KOPT-K1 (cell line): ENCODE data around the gene ARHGAP30.
"Not testable (repeated sequence)": the region's sequence is repeated elsewhere in the genome, so short reads cannot be mapped to it uniquely, and the experiment has no call there.

Experiments
- H3K27ac ChIP-seq: fragments of 200-600 bp; sonication (generic); 2 replicates; pipeline ENCODE4 v1.5.1; 2016; ENCODE audit warnings: antibody characterized with exemption, mild to moderate bottlenecking, low read depth, low read length; ENCODE audit not compliant: poor library complexity, severe bottlenecking
- H3K36me3 ChIP-seq: fragments of 200-600 bp; sonication (generic); 2 replicates; pipeline ENCODE4 v1.5.1; 2017; ENCODE audit warnings: antibody characterized with exemption, mild to moderate bottlenecking, low read length, moderate library complexity; ENCODE audit not compliant: insufficient read depth
- H3K9me3 ChIP-seq: fragments of 200-600 bp; sonication (generic); 2 replicates; pipeline ENCODE4 v1.5.1; 2017; ENCODE audit warnings: antibody characterized with exemption, low read length, mild to moderate bottlenecking; ENCODE audit not compliant: insufficient read depth, poor library complexity, severe bottlenecking

Gene ARHGAP30

DNA sequence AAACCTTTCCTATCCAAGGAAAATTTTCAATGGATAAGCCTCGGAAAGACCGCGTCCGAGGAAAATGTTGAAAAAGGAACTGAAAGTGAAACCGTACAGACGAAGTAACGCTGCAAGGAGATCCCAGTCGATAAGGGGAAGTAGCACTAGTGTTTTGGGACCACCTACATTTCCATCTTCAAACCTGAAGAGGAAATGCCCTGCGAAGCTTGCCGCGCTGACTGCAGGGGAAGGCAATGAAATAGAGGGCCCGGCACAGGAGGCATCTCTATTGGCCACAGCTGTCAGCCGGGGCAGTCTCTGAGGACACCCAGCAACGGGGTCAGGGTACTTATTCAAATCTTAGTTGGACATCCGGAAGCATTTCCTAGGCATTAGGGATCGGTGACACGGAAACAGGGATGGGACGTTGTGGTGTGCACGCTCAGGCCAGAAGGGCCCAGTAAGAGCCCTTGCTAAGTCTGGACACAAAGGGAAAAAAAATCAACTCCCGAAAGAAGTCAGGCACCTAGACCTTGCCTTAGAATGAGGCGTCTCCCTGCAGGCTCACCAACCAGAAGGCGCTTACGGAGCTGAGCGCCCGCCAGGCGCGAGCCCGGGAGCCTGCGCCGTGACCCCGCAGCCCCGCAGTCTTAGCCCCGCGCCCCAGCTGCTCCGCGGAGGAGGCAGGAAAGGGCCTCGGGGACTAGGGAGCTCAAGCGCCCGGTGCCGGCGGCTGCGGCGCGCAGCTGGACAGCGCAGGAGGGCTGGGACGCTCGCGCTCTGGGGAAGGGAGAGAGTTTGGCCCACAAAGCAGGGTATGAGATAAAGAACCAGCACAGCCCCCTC lies 24.6 kb downstream of the ARHGAP30 start:
- H3K27ac ChIP-seq, result peak overlapping the region; percentile 97
- H3K9me3 ChIP-seq, result no peaks in the 10 kb centered on the region
- H3K36me3 ChIP-seq, result peaks cover 66% of the 10 kb centered on the region

DNA sequence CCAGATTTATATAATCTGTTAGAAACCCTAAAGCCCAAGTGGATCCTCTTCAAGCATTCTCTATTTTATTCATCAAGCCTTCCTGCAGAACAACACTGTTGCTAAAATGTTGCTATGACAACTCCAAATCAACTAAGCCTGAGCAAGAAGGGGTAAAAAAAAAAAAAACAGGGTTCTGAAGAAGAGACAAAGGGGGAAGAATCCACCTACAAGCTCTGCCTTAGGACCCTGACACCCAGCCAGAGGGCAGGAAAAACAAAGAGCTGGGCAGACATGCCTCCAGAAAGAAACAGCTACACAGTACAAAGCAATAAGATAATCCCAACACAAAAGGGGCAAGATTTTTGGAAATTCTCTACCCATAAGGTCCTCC lies 25.2 kb downstream of the ARHGAP30 start:
- Histone ChIP-seq H3K36me3 (peaks cover 66% of the 10 kb centered on the region), H3K9me3 (no peaks in the 10 kb centered on the region), H3K27ac (peak overlapping the region; percentile 97)

DNA sequence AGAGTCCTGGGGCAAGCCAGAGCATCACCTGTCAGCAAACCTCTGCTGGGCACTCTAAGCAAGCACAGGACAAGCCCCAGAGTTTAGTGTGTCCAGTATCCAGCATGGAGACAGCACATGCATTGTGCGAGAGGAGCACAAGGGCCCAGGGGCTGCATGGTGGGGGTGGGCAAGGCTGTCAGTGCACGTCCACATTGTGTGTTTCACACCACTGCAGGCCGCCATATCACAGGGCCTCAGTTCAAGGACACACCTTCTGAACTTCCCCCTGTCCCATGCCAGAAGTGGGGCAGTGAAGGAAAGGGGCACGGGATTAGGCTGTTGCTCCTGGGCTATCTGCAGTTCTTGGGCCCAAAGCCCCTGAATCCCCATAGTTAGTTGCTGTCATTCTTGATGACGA lies 30.1 kb downstream of the ARHGAP30 start:
- peak overlapping the region; percentile 69 for H3K27ac ChIP-seq

DNA sequence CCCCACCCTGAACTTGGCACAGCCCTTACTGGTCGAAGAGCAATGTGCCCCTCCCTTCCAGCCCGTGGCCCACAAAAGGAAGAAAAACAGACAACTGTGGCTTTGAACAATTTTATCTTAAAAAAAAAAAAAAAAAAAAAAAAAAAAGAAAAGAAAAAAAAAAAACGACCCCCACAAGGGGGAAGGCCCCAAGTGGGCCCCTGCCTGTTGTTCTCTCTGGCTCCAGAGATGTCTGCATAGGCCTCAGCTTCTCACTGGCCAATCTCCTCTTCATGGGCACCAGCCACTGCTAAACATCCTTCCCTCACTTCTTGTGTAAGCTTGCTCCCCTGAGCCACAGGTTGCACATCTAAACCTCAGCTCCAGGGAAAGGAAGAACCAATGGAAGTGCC lies 30.5 kb downstream of the ARHGAP30 start:
- H3K36me3 ChIP-seq, result peaks cover 50% of the 10 kb centered on the region
- H3K27ac ChIP-seq, result peak overlapping the region; percentile 69
- no peaks in the 10 kb centered on the region for H3K9me3 ChIP-seq

More for the DNA sequence above, 30.1 kb downstream of the ARHGAP30 start:
- Histone ChIP-seq H3K9me3 (no peaks in the 10 kb centered on the region), H3K36me3 (peaks cover 50% of the 10 kb centered on the region)

DNA sequence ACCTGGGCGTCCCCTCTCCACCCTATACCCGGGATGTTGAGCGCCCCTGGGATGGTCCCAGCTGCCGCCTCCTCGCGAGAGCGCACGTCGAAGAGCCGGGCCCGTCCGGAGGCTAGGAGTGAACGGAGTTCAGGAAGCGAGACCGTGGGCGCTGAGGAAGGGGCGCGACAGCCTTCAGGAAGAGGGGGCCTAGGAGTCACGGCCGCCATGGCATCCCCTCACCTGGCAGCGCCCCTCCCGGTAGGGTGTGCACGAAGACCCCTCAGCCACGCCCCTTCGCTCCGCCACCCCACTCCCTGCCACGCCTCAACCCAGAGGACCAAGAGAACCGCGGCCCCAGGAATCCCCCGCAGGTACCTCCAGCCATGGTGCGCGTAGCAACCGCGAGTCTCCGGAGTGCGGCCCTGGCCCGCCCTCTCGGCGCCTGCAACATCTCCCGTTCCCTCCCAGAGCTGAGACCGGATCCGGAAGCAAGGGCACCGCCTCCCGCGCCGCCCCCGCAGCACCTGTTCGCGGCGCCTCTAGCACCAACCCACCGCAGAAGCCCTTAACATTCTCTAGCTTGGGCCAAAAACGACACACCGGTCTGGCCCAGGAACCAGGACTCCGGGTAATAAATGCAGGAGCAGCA lies 31.1 kb downstream of the ARHGAP30 start, which contains the start of gene TSTD1:
TSTD1 (minus strand) TSS at position 442 of the 631 bp plus-strand sequence; CDS start at position 367, 75 bp downstream.
- peak within 1 kb of the TSS; percentile 69 for H3K27ac ChIP-seq
- no peaks in the 10 kb centered on the region for H3K9me3 ChIP-seq
- H3K36me3 ChIP-seq, result peaks cover 50% of the 10 kb centered on the region

DNA sequence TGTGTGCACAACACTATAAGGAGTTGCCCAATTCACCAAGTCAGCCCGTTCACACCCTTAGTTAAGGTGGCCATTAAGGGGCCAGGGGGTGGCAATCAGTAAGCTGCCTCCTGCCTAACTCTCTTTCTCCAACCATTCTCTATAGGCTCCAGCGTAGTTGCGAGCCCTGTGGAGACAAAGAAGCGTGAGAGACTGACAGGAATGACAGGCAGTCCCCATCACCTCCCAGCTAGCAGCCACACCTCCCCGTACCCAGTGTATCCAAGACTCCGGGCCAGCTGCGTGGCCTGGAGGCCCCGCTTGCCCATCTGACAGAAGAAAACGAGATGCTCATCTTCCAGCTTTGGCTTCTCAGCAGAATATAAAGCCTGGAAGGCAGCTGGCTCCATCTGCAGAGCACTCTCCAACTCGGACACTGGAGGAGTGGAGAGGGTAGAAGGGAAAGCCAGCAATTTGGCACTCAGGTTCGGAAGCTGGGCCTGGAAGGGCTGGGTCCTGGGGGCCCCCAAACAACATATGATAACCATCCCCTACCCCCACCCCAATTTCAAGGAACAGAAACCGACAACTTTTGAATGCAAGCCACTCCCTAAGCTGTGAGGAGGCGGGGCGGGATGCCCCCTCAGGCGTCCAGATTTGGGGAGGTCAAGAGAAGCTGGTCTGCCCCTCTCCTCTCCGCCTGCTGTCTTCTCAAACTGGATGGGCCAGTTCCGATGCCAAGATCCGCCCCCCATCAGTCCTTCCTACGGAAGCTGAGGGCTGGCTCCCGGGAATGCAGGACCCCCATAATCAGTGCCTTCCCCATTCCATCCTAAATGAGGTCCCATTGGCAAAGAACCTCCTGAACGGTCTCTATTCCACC lies 31.8 kb downstream of the ARHGAP30 start:
- peaks cover 43% of the 10 kb centered on the region for H3K36me3 ChIP-seq
- peak overlapping the region; percentile 69 for H3K27ac ChIP-seq
- no peaks in the 10 kb centered on the region for H3K9me3 ChIP-seq

DNA sequence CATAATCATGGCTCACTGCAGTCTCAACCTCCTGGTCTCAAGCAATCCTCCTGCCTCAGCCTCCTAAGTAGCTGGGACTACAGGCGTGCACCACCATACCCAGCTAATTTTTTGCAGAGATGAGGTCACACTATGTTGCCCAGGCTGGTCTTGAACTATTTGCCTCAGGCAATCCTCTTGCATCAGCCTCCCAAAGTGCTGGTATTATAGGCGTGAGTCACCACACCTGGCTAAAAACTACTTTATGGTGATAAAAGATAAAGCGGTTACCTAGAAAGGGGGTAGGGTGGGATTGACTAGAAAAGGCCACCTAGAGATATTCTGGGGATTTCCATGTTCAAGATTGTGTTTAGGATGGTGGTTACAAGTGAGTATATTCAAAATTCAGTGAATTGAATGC lies 35.9 kb downstream of the ARHGAP30 start:
- Histone ChIP-seq H3K27ac (no peak overlapping the region), H3K36me3 (peaks cover 6% of the 10 kb centered on the region; the same call in 1 of the 2 replicates), H3K9me3 (no peaks in the 10 kb centered on the region)

DNA sequence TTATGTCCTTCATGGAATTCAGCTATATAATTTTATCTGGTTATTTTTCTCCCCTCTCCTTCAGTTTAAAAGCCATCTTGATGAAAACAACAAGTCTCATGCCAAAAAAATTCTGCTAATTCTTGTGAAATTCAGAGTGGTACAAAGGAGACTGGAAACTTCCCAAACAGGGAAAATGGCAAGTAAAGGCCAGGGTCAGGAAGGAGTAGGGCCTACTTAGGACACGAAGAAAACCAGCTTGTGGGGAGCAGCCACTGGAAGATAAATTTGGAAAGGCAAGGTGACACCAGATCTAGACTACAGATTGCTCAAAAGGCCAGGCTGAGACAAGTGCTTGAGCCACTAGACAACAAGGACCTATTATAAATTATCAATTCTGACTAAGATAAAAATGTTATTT lies 37.3 kb downstream of the ARHGAP30 start:
- Histone ChIP-seq H3K9me3 (no peaks in the 10 kb centered on the region), H3K27ac (no peak overlapping the region), H3K36me3 (peaks cover 5% of the 10 kb centered on the region; the same call in 1 of the 2 replicates)

DNA sequence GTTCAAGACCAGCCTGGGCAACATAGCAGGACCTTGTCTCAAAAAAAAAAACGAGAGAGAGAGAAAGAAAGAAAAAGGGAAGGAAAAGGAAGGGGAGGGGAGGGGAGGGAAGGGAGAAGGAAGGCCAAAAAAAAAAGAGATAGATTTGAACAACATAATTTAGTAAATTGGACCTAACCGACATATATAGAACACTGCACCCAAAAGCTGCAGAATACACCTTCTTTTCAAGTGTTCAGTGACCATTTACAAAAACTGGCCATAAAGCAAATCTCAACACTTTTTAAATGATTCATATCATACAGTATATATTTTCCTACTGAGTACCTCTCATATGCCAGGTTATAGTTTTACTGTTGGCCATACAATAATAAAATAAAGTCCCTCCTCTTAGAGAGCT lies 37.8 kb downstream of the ARHGAP30 start:
- Histone ChIP-seq H3K9me3 (no peaks in the 10 kb centered on the region), H3K27ac (no peak overlapping the region), H3K36me3 (no peaks in the 10 kb centered on the region)

DNA sequence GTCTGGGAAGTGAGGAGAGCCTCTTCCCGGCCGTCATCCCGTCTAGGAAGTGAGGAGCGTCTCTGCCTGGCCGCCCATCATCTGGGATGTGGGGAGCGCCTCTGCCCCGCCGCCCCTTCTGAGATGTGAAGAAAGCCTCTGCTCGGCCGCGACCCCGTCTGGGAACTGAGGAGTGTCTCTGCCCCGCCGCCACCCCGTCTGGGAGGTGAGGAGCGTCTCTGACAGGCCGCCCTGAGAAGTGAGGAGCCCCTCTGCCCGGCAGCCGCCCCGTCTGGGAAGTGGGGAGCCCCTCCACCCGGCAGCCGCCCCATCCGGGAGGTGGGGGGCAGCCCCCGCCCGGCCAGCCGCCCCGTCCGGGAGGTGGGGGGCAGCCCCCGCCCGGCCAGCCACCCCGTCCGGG lies 40.2 kb downstream of the ARHGAP30 start:
- H3K9me3 ChIP-seq, H3K36me3 ChIP-seq, H3K27ac ChIP-seq: not testable (repeated sequence)

DNA sequence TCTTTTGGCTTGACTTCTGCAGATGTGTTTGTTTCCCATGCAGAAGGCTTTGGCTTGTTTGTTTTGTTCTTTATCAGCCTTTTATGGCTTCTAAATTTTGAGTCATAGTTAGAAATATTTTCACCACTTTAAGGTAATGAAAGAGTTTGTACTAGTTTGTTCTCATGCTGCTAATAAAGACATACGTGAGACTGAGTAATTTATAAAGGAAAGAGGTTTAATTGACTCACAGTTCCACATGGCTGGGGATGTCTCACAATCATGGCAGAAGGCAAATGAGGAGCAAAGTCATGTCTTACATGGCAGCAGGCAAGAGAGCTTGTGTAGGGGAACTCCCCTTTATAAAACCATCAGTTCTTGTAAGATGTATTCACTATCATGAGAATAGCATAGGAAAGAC lies 42.7 kb downstream of the ARHGAP30 start:
- H3K9me3 ChIP-seq, H3K27ac ChIP-seq, H3K36me3 ChIP-seq: not testable (repeated sequence)

DNA sequence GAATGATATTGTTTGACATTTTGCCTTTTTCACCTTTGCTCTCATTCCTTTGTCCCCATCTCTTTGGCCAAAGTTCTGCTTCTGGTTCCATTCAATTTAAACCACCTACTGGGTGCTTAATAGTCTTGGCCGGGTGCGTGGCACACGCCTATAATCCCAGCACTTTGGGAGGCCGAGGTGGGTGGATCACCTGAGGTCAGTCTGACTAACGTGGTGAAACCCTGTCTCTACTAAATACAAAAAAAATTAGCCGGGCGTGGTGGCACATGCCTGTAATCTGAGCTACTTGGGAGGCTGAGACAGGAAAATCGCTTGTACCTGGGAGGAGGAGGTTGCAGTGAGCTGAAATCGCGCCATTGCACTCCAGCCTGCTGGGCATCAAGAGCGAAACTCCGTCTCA lies 47.3 kb downstream of the ARHGAP30 start:
- not testable (repeated sequence) for H3K27ac ChIP-seq, H3K9me3 ChIP-seq, H3K36me3 ChIP-seq

DNA sequence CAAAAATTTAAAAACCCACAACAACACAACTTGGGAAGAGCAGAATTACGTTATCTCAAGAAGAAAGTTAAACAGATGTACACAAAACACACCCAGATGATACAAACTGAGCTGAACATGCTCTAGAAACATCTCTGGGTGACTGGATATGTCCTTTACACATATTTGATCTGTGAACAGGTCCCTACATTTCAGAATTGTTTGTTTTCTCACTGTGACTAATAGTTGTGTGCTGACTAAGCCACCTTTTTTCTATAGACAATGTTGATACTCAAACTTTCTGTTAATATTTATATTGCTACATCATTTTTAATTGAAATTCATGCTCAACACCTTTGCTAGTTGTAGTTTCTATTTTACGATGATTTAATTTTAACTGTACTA lies 47.7 kb downstream of the ARHGAP30 start:
- Histone ChIP-seq H3K9me3 (no peaks in the 10 kb centered on the region), H3K36me3 (no peaks in the 10 kb centered on the region)

DNA sequence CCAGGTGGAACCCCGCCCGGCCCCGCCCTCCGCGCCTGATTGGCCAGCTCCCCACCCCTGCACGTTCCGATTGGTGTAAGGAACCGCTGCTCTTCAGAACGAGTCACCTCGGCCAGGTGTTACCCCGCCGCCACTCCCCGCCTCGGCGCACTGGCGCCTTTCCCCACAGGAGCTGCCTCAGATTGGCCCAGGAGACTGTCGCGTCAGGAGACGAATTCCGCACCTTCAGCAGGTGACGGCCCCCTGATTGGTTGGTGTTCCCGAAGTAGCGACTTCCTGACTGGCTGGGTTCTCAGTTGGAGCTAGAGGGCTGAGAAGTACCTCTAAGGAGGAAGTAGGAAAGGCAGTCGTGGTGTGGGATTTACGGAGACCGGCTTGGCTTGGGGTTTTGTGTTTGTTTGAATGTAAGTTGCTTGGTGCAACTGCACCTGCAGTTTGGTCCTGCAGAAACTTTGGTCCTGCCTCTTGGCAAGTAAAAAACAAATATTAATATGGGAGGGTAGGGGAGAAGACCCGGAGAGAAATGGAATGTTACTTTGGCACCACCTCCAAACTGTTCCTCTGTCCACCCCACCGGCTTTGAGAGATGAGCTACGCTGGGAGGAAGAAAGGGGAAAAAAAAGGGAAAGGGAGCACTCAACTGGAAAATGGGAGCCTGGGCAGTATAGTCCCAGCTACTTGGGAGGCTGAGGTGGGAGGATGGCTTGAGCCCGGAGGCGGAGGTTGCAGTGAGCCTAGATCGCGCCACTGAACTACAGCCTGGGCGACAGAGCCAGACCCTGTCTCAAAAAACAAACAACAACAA lies 48.3 kb downstream of the ARHGAP30 start:
- Histone ChIP-seq H3K9me3 (no peaks in the 10 kb centered on the region), H3K36me3 (no peaks in the 10 kb centered on the region), H3K27ac (no peak overlapping the region)

More for the DNA sequence above, 47.7 kb downstream of the ARHGAP30 start:
- no peak overlapping the region for H3K27ac ChIP-seq
